K562 (cell line): Measurements from ENCODE around the gene FAM83F. TPM values are rescaled to one million over a fixed set of nuclear protein-coding genes. Genes with fewer than 3 reads are reported as not detected.
A peak's percentile ranks its signal among the peaks of the same experiment; 100 is the strongest.

Source experiments
- ATF7 ChIP-seq: fragments of 450-650 bp; IDR thresholded peaks from 2 replicates; pipeline ENCODE4 v1.7.1; 2014; ENCODE audit warnings: mild to moderate bottlenecking, moderate library complexity
- BMI1 ChIP-seq: fragments of 150-350 bp; IDR thresholded peaks from 2 replicates; pipeline ENCODE4 v1.6.1; 2014; ENCODE audit warnings: low read length
- CBX5 ChIP-seq: IDR thresholded peaks from 2 replicates; pipeline ENCODE4 v1.6.1; 2014; ENCODE audit warnings: low read depth, borderline replicate concordance
- CCAR2 ChIP-seq: fragments of 200-400 bp; formaldehyde crosslinking; IDR thresholded peaks from 2 replicates; pipeline ENCODE4 v1.6.1; 2017; ENCODE audit warnings: mild to moderate bottlenecking, low read depth, low read length
- DMBX1 ChIP-seq: fragments of 250-450 bp; sonication (Bioruptor Pico); IDR thresholded peaks from 2 replicates; pipeline ENCODE4 v1.8.0; 2022; ENCODE audit warnings: inconsistent platforms, mild to moderate bottlenecking, moderate library complexity, borderline replicate concordance
- EP300 ChIP-seq: IDR thresholded peaks from 2 replicates; pipeline ENCODE4 v1.6.1; 2012; ENCODE audit warnings: low read length, improper control_type of control experiment
- FIP1L1 ChIP-seq: fragments of 200-400 bp; formaldehyde crosslinking; IDR thresholded peaks from 2 replicates; pipeline ENCODE4 v1.6.1; 2018; ENCODE audit warnings: mild to moderate bottlenecking, low read depth, low read length; ENCODE audit not compliant: poor library complexity, severe bottlenecking
- GTF2F1 ChIP-seq: IDR thresholded peaks from 2 replicates; pipeline ENCODE4 v1.6.1; 2011; ENCODE audit warnings: low read depth, low read length, improper control_type of control experiment
- HDAC6 ChIP-seq: IDR thresholded peaks from 2 replicates; pipeline ENCODE4 v1.6.1; 2012; ENCODE audit warnings: low read depth, mild to moderate bottlenecking, control low read depth, inconsistent platforms, low read length, moderate library complexity
- HNRNPUL1 ChIP-seq: fragments of 200-400 bp; formaldehyde crosslinking; IDR thresholded peaks from 2 replicates; pipeline ENCODE4 v1.6.1; 2017; ENCODE audit warnings: low read length
- KAT7 ChIP-seq: sonication (generic); formaldehyde crosslinking; IDR thresholded peaks from 2 replicates; pipeline ENCODE4 v1.8.0; 2022; ENCODE audit warnings: missing genetic modification reagents, mild to moderate bottlenecking, borderline replicate concordance
- MAFF ChIP-seq: IDR thresholded peaks from 2 replicates; pipeline ENCODE4 v1.6.1; 2012; ENCODE audit warnings: low read length, improper control_type of control experiment
- MCM3 ChIP-seq: fragments of 450-650 bp; IDR thresholded peaks from 2 replicates; pipeline ENCODE4 v1.6.1; 2016
- MTA2 ChIP-seq: fragments of 450-650 bp; IDR thresholded peaks from 2 replicates; pipeline ENCODE4 v1.6.1; 2016; ENCODE audit warnings: low read depth
- MXI1 ChIP-seq: IDR thresholded peaks from 2 replicates; pipeline ENCODE4 v1.6.1; 2011; ENCODE audit warnings: low read depth, mild to moderate bottlenecking, improper control_type of control experiment, low read length
- NFE2 ChIP-seq: IDR thresholded peaks from 2 replicates; pipeline ENCODE4 v1.6.1; 2014; ENCODE audit warnings: antibody characterized with exemption, low read depth
- PHTF2 ChIP-seq: fragments of 250-450 bp; sonication (Bioruptor Pico); IDR thresholded peaks from 2 replicates; pipeline ENCODE4 v1.5.0; 2021; ENCODE audit warnings: mild to moderate bottlenecking
- PYGO2 ChIP-seq: fragments of 450-650 bp; IDR thresholded peaks from 2 replicates; pipeline ENCODE4 v1.6.1; 2016; ENCODE audit warnings: mild to moderate bottlenecking, missing genetic modification characterization, moderate library complexity, missing compliant biosample characterization
- THAP7 ChIP-seq: fragments of 250-450 bp; sonication (Bioruptor Pico); IDR thresholded peaks from 2 replicates; pipeline ENCODE4 v1.5.0; 2021
- ZC3H8 ChIP-seq: fragments of 450-650 bp; IDR thresholded peaks from 2 replicates; pipeline ENCODE4 v1.6.1; 2017
- ZKSCAN8 ChIP-seq: fragments of 200-800 bp; sonication (Bioruptor generic); IDR thresholded peaks from 2 replicates; pipeline ENCODE4 v1.6.1; 2016; ENCODE audit warnings: missing genetic modification characterization, missing compliant biosample characterization
- ZNF354B ChIP-seq: fragments of 250-450 bp; sonication (Bioruptor Pico); IDR thresholded peaks from 2 replicates; pipeline ENCODE4 v1.4.0; 2020
- ZNF431 ChIP-seq: sonication (generic); formaldehyde crosslinking; IDR thresholded peaks from 2 replicates; pipeline ENCODE4 v1.8.0; 2022; ENCODE audit warnings: mild to moderate bottlenecking, missing genetic modification reagents
- ZNF699 ChIP-seq: fragments of 250-450 bp; sonication (Bioruptor Pico); IDR thresholded peaks from 2 replicates; pipeline ENCODE4 v1.8.0; 2021; ENCODE audit warnings: mild to moderate bottlenecking, moderate library complexity; ENCODE audit not compliant: insufficient replicate concordance
- polyA plus RNA-seq, 8 experiments: library from polyadenylated mRNA; depleted of rRNA in 4 of 8; stranded (reverse) in 5 of 8; unstranded in 3 of 8; fragments of >200 nt; fragmentation: Nextera tagmentation in 2 of 8; fragmentation: Illumina TruSeq in 1 of 8; extraction: Ambion mirVana in 2 of 8; extraction: Trizol in 1 of 8; gene quantifications; 2 replicates each; pipeline versions ENCODE4 v1.2.1 to v1.2.3, GENCODE V29; 2011 to 2014; ENCODE audit warnings: inconsistent platforms in 1 of 8, missing spikeins in 1 of 8
- total RNA-seq, 7 experiments: library from RNA; depleted of rRNA in 6 of 7; stranded (reverse); fragments of >200 nt in 6 of 7; fragmentation: Illumina TruSeq in 2 of 7; extraction: Trizol in 2 of 7; gene quantifications; 2 replicates each; pipeline versions ENCODE4 v1.2.1 to v1.2.3, GENCODE V29; 2011 to 2021; ENCODE audit warnings: low replicate concordance in 1 of 7
- TF ChIP-seq, protein P1 (sequence below): sonication (generic); formaldehyde crosslinking; IDR thresholded peaks from 2 replicates; pipeline ENCODE4 v1.8.1; 2023; ENCODE audit warnings: mild to moderate bottlenecking, missing genetic modification reagents
- TF ChIP-seq, protein P2 (sequence below): fragments of 250-450 bp; sonication (Bioruptor Pico); IDR thresholded peaks from 2 replicates; pipeline ENCODE4 v1.4.0; 2020
- TF ChIP-seq, protein P3 (sequence below): sonication (generic); formaldehyde crosslinking; IDR thresholded peaks from 2 replicates; pipeline ENCODE4 v1.8.1; 2023; ENCODE audit warnings: mild to moderate bottlenecking, missing genetic modification reagents

Gene FAM83F
- total and polyA plus RNA-seq, 9 of the 15 experiments (the other 6 are each of a cell fraction or from before 2014, with no cell fraction given), result under 0.01 to 0.13 (median 0.04) TPM; not detected in 1

DNA sequence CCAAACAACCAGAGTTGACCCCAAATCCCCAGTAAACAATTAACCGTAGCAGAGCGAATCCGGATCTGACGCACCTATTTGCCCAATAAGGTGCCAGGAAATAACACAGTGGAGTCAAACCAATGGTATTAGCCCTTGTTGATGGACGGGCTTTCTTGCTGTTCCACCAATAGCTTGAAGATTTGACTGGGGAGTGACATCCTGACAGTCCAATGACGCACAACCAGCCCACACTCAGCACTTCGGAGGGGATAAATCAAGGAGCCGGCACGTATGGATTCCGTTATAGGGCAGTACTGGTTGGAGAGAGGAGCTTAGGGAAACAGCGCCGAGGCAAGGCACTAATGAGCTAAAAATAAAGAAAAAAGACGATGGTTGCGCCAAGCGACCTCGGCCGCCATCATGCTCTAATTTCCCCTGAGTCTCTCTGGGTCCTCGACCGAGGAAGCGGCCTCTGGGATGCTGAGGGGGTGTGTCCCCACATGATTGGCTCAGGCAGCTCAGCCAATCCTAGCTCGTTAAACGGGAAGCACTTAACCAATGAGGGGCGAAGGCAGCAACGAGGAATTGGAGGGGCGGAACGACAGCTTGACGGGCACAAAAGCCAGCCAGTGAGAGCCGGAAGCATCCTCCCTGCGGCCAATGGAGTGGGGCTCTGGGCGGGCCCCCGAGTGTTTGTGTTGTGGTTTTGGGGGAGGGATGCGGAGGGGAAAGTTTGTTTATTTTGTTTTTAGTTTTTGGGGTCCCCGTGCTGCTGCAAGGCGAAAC lies 49.5 kb downstream of the FAM83F start (continued):
- TF ChIP-seq NFE2, result no peak; the same call in 1 of the 2 replicates
- no peak for TF ChIP-seq DMBX1 (CRISPR knock-in tag)
- no peak for TF ChIP-seq MXI1
- TF ChIP-seq, protein P1, sequence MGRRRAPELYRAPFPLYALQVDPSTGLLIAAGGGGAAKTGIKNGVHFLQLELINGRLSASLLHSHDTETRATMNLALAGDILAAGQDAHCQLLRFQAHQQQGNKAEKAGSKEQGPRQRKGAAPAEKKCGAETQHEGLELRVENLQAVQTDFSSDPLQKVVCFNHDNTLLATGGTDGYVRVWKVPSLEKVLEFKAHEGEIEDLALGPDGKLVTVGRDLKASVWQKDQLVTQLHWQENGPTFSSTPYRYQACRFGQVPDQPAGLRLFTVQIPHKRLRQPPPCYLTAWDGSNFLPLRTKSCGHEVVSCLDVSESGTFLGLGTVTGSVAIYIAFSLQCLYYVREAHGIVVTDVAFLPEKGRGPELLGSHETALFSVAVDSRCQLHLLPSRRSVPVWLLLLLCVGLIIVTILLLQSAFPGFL (CRISPR knock-in tag), result no peak
- no peak for TF ChIP-seq CCAR2
- TF ChIP-seq FIP1L1, result no peak
- TF ChIP-seq ZKSCAN8 (CRISPR knock-in tag), result no peak
- TF ChIP-seq ZNF431 (CRISPR knock-in tag), result no peak
- no peak for TF ChIP-seq PYGO2 (tag)
- TF ChIP-seq MAFF, result no peak; the same call in 1 of the 2 replicates
- TF ChIP-seq, protein P2, sequence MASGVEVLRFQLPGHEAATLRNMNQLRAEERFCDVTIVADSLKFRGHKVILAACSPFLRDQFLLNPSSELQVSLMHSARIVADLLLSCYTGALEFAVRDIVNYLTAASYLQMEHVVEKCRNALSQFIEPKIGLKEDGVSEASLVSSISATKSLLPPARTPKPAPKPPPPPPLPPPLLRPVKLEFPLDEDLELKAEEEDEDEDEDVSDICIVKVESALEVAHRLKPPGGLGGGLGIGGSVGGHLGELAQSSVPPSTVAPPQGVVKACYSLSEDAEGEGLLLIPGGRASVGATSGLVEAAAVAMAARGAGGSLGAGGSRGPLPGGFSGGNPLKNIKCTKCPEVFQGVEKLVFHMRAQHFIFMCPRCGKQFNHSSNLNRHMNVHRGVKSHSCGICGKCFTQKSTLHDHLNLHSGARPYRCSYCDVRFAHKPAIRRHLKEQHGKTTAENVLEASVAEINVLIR (CRISPR knock-in tag), result no peak
- TF ChIP-seq KAT7 (CRISPR knock-in tag), result no peak
- TF ChIP-seq EP300, result peak; percentile 6; the same call in 1 of the 2 replicates
- TF ChIP-seq MCM3, result no peak
- no peak for TF ChIP-seq ZC3H8
- TF ChIP-seq HNRNPUL1, result no peak
- TF ChIP-seq THAP7 (CRISPR knock-in tag), result no peak
- TF ChIP-seq, protein P3, sequence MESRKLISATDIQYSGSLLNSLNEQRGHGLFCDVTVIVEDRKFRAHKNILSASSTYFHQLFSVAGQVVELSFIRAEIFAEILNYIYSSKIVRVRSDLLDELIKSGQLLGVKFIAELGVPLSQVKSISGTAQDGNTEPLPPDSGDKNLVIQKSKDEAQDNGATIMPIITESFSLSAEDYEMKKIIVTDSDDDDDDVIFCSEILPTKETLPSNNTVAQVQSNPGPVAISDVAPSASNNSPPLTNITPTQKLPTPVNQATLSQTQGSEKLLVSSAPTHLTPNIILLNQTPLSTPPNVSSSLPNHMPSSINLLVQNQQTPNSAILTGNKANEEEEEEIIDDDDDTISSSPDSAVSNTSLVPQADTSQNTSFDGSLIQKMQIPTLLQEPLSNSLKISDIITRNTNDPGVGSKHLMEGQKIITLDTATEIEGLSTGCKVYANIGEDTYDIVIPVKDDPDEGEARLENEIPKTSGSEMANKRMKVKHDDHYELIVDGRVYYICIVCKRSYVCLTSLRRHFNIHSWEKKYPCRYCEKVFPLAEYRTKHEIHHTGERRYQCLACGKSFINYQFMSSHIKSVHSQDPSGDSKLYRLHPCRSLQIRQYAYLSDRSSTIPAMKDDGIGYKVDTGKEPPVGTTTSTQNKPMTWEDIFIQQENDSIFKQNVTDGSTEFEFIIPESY, result no peak
- no peak; the same call in none of the 2 replicates for TF ChIP-seq ATF7
- TF ChIP-seq CBX5, result no peak
- no peak for TF ChIP-seq GTF2F1
- no peak for TF ChIP-seq ZNF354B (CRISPR knock-in tag)
- no peak for TF ChIP-seq HDAC6
- TF ChIP-seq BMI1, result no peak
- TF ChIP-seq PHTF2 (CRISPR knock-in tag), result no peak
- no peak for TF ChIP-seq MTA2
- TF ChIP-seq ZNF699 (CRISPR knock-in tag), result no peak
